SK-N-SH (cell line): ENCODE measurements around the gene DPY19L2. TPM values are rescaled to one million over a fixed set of nuclear protein-coding genes. Genes with fewer than 3 reads are reported as not detected.
"Not testable (repeated sequence)": the region's sequence is repeated elsewhere in the genome, so short reads cannot be mapped to it uniquely, and the experiment has no call there.

Experiments used
- CTCF ChIA-PET: fragments of 300-600, 350-600 bp; formaldehyde crosslinking; extraction: SDS; loops from one replicate; lab custom pipeline; 2021; lab: Yijun Ruan, JAX
- POLR2A ChIA-PET: fragments of 350-600 bp; sonication (Branson Sonifier 250); formaldehyde crosslinking; extraction: SDS; loops from one replicate; lab custom pipeline; 2020; ENCODE audit warnings: antibody characterized with exemption, inconsistent platforms; lab: Yijun Ruan, JAX
- DNase-seq: peaks from one replicate; pipeline ENCODE4 v3.0.0; 2012
- H2AFZ ChIP-seq: fragments of 200-600 bp; sonication (generic); 2 replicates; pipeline ENCODE4 v1.8.1; 2016; ENCODE audit warnings: antibody characterized with exemption, mild to moderate bottlenecking, low read depth
- H3F3A ChIP-seq: fragments of 200-600 bp; sonication (generic); replicated peaks from 2 replicates; pipeline ENCODE3; 2016; ENCODE audit warnings: antibody characterized with exemption, mild to moderate bottlenecking; ENCODE audit not compliant: insufficient read depth
- H3K27ac ChIP-seq, 2 experiments: fragments of 200-500 bp in 1 of 2; fragments of 200-600 bp in 1 of 2; sonication (Bioruptor generic) in 1 of 2; sonication (generic), shearing (Covaris generic) in 1 of 2; 2 replicates each; pipeline versions ENCODE4 v1.5.1 to v1.6.1; 2014 to 2016; ENCODE audit warnings: low read depth in 2 of 2, inconsistent platforms in 1 of 2, low read length in 1 of 2, mild to moderate bottlenecking in 1 of 2, mixed read lengths in 1 of 2
- H3K27me3 ChIP-seq: fragments of 200-600 bp; sonication (generic), shearing (Covaris generic); 2 replicates; pipeline ENCODE4 v1.6.1; 2016; ENCODE audit warnings: mixed run types; ENCODE audit not compliant: insufficient read depth
- H3K36me3 ChIP-seq, 2 experiments: fragments of 200-500 bp in 1 of 2; fragments of 200-600 bp in 1 of 2; sonication (Bioruptor generic) in 1 of 2; sonication (generic) in 1 of 2; replicated peaks in 1 of 2; 2 replicates each; pipeline versions ENCODE3 to v1.5.1; 2014 to 2016; ENCODE audit warnings: low read length in 1 of 2, mild to moderate bottlenecking in 1 of 2; ENCODE audit not compliant: insufficient read depth in 2 of 2, control insufficient read depth in 1 of 2
- H3K4me1 ChIP-seq, 2 experiments: fragments of 200-500 bp in 1 of 2; fragments of 200-600 bp in 1 of 2; sonication (Bioruptor generic) in 1 of 2; sonication (generic), shearing (Covaris generic) in 1 of 2; 2 replicates each; pipeline versions ENCODE4 v1.5.1 to v1.6.1; 2014 to 2016; ENCODE audit warnings: low read depth in 1 of 2, low read length in 1 of 2, mixed run types in 1 of 2; ENCODE audit not compliant: insufficient read depth in 2 of 2, control insufficient read depth in 1 of 2
- H3K4me2 ChIP-seq: fragments of 200-600 bp; sonication (generic), shearing (Covaris generic); 2 replicates; pipeline ENCODE4 v1.6.1; 2017; ENCODE audit warnings: mixed run types
- H3K4me3 ChIP-seq, 2 experiments: fragments of 200-500 bp in 1 of 2; fragments of 200-600 bp in 1 of 2; sonication (Bioruptor generic) in 1 of 2; sonication (generic), shearing (Covaris generic) in 1 of 2; 2 replicates each; pipeline versions ENCODE4 v1.5.1 to v1.8.1; 2014 to 2016; ENCODE audit warnings: low read depth in 2 of 2, inconsistent platforms in 1 of 2, low read length in 1 of 2, mild to moderate bottlenecking in 1 of 2, mixed read lengths in 1 of 2, moderate library complexity in 1 of 2
- H3K79me2 ChIP-seq: fragments of 200-600 bp; sonication (generic); 2 replicates; pipeline ENCODE4 v1.8.1; 2017; ENCODE audit warnings: mild to moderate bottlenecking; ENCODE audit not compliant: insufficient read depth
- H3K9ac ChIP-seq: fragments of 200-600 bp; sonication (generic); 2 replicates; pipeline ENCODE4 v1.6.1; 2017; ENCODE audit warnings: mixed run types
- H3K9me2 ChIP-seq: fragments of 200-600 bp; sonication (generic); 2 replicates; pipeline ENCODE4 v1.6.1; 2017; ENCODE audit warnings: mixed run types
- H3K9me3 ChIP-seq: fragments of 200-600 bp; sonication (generic); 2 replicates; pipeline ENCODE4 v1.6.1; 2017; ENCODE audit warnings: mixed run types, mild to moderate bottlenecking, moderate library complexity
- H4K20me1 ChIP-seq: fragments of 200-600 bp; sonication (generic); 2 replicates; pipeline ENCODE4 v1.6.1; 2017; ENCODE audit warnings: mild to moderate bottlenecking, mixed run types; ENCODE audit not compliant: insufficient read depth
- WGBS: methylation state at CpG from one replicate; pipeline ENCODE4 v1.1.6; 2017; ENCODE audit warnings: low lambda C conversion rate; 5-methylcytosine and 5-hydroxymethylcytosine counted together
- polyA plus RNA-seq, 3 experiments: library from polyadenylated mRNA; depleted of rRNA; stranded (reverse); fragments of >200 nt; gene quantifications; 2 replicates each; pipeline ENCODE4 v1.2.3, GENCODE V29; 2012

The DPY19L2 gene
- polyA plus RNA-seq, 1 of the 3 experiments (the other 2 are of a cell fraction) = 4.8 TPM

DNA sequence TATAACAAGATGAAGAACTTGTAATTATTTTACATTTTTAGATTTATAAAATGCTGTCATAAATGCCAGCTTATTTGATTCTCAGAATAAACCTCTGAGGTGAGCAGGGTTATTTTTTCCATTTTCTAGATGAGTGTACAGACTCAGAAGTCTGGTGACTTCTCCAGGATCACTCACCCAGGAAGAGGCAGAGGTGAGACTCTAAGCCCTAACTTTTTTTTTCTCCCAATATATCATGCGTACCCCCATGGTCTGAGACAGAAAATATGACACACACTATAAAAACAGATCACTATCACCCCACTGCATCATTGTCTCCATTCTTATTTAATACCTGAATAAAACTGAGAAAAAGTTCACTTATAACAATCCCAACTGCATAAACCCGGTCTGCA, 45.4 kb upstream of the DPY19L2 start:
- H3K36me3 ChIP-seq, H4K20me1 ChIP-seq, H3K27me3 ChIP-seq, POLR2A ChIA-PET, H3F3A ChIP-seq, H3K9me3 ChIP-seq, H2AFZ ChIP-seq, H3K9me2 ChIP-seq, H3K9ac ChIP-seq, H3K4me1 ChIP-seq, CTCF ChIA-PET, DNase-seq, H3K4me2 ChIP-seq, H3K4me3 ChIP-seq, H3K79me2 ChIP-seq, H3K27ac ChIP-seq: not testable (repeated sequence)
- 39% methylated on average over 2 of the region's 2 CpGs for WGBS

DNA sequence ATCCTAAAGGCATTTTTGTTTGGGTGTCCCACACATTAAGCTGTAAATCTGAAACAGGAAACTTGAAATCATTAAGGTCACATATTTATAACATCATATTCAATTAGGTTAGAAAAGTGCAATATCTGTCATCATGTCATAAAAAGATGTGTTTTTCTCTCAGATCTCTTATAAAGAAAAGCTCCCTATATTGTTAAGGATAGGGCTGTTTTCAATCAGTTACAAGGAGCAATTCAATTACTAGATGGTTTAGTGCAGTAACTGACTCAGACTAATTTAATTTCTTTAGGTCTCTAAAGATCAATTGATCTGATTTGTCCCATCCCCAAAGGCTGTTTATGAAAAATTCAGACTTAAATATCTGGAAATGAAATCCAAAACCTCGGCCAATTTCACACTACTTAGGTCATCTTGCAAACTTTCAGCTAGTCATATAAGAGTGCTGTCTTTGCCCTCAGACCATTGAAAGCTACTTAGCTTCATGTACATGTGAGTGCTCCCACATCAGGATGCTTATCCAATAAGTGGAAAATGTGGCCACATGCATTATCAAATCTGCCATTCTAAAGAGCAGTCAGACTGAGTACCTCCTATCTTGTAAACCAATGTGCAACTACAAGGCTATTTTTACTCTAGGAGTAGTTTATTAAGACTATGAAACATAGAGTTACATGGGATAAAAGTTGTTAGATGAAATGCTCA, 44.8 kb upstream of the DPY19L2 start:
- DNase-seq, H3K4me2 ChIP-seq, CTCF ChIA-PET, H3K79me2 ChIP-seq, H3K9me2 ChIP-seq, H3K4me1 ChIP-seq, H3K27me3 ChIP-seq, H4K20me1 ChIP-seq, H3K9me3 ChIP-seq, H3F3A ChIP-seq, POLR2A ChIA-PET, H2AFZ ChIP-seq, H3K4me3 ChIP-seq, H3K36me3 ChIP-seq, H3K27ac ChIP-seq, H3K9ac ChIP-seq: not testable (repeated sequence)
- WGBS = 0% methylated on average over 1 of the region's 1 CpG

DNA sequence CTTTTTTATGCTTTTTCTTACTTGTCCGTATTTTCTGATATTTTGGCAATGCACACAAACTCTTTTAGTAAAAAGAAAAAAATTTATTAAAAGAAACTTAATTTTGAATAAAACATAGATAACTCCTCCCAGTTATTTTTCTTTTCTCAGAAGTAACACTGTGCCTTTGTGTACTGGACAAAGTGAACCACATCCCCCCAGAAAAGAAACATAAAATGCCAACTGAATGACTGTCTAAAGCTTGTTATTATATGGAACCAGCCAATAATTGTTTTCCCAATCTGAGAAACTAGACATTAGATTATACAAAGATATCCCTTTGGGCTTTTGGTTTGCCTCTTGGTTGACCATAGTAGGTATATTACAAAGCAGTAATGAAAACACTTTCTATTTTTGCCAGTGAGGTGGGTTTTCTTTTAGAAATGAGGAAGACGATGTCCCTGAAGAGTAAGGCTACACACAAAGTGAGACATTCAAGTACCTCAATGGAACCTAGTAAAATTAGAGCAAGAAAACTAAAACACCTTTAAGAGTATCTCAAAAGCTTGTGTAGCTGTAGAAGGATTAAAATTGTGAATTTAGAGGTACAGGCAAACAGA, 44.2 kb upstream of the DPY19L2 start:
- WGBS = 68% methylated on average over 2 of the region's 2 CpGs
- H3K4me1 ChIP-seq, H3K4me2 ChIP-seq, H3K27me3 ChIP-seq, H3K27ac ChIP-seq, H3K9ac ChIP-seq, H3K79me2 ChIP-seq, H3K9me3 ChIP-seq, H2AFZ ChIP-seq, POLR2A ChIA-PET, CTCF ChIA-PET, H3K36me3 ChIP-seq, DNase-seq, H3K4me3 ChIP-seq, H4K20me1 ChIP-seq, H3F3A ChIP-seq, H3K9me2 ChIP-seq: not testable (repeated sequence)

DNA sequence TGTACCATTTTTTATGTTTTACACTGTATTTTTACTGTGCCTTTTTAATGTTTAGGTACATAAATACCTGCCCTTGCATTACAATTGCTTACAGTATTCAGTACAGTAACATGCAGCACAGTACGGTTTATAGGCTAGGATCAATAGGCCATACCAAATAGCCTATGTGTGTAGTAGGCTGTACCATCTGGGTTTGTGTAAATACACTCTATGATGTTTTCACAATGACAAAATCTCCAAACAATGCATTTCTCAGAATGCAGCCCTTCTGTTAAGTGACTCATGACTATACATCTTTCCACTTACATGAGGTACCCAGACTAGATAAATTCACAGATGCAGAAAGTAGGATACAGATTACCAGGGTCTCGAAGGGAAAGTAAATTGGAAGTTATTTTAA, 43.0 kb upstream of the DPY19L2 start:
- 48% methylated on average over 2 of the region's 2 CpGs for WGBS
- H3F3A ChIP-seq, H2AFZ ChIP-seq, H3K4me3 ChIP-seq, H3K79me2 ChIP-seq, CTCF ChIA-PET, H3K4me2 ChIP-seq, POLR2A ChIA-PET, H3K4me1 ChIP-seq, DNase-seq, H4K20me1 ChIP-seq, H3K27me3 ChIP-seq, H3K9ac ChIP-seq, H3K27ac ChIP-seq, H3K36me3 ChIP-seq, H3K9me3 ChIP-seq, H3K9me2 ChIP-seq: not testable (repeated sequence)
